GM21515 (cell line): Measurements from ENCODE around the gene KASH5.
"Not testable (repeated sequence)": the region's sequence is repeated elsewhere in the genome, so short reads cannot be mapped to it uniquely, and the experiment has no call there.

ENCODE experiments used
- ATAC-seq: cut with Tn5 transposase; IDR thresholded peaks from one replicate; pipeline ENCODE4 v1.9.1; 2021; ENCODE audit not compliant: unreplicated experiment

The KASH5 gene

DNA sequence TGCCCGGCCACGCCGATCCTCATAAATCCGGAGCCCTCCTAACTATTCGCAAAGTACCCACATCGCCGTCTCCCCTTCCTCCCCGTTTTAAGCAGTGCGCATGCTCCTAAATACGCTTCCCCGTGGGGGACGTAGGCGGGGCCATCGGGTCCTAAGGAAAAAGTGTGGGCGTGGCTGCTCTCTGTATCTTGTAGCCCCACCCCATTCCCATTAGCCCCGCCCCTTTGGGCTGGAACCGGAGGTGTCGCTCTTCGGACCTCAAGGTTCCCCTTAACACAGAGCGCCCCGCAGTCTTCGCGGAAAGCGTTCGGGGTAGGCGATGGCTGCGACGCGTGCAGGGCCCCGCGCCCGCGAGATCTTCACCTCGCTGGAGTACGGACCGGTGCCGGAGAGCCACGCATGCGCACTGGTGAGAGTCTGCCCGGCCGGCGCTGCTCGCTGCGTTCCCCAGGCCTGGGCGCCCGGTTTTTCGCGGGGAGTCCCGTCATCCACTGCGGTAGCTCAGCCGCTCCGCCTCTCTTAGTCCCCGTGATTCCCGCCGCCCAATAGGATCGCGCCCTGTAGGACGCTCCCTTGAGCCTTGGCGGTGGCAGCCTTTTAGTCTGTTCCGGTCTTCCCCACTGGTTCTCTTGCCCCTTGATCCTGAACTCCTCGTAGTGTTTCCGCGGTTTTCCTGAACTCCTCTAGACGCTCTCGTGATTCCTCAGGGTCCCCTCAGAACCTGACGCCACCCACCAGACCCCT lies 65.1 kb downstream of the KASH5 start, which contains the start of gene ALDH16A1:
Gene ALDH16A1 (plus strand): TSS at position 213 of the 744 bp plus-strand sequence. CDS start 107 bp downstream, at position 320.
- ATAC-seq: peak; percentile 72

DNA sequence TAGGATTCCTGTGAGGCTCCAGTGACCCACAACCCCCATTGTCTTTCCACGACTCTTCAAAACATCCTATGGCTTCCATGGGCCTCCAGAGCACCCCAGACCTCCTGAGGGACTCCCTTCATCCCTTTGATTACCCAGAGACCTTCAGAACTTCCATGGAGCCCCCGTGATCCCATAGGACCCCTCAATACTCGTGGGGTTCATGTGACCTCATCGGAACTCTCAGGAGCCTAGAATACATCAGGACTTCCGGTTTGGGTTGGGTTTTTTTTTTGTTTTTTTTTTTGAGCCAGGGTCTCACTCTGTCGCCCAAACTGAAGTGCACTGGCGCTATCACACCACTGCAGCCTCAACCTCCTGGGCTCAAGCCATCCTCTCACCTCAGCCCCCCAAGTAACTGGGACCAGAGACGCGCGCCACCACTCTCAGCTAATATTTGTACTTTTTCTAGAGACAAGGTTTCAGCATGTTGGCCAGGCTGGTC lies 65.8 kb downstream of the KASH5 start:
- no peak for ATAC-seq

DNA sequence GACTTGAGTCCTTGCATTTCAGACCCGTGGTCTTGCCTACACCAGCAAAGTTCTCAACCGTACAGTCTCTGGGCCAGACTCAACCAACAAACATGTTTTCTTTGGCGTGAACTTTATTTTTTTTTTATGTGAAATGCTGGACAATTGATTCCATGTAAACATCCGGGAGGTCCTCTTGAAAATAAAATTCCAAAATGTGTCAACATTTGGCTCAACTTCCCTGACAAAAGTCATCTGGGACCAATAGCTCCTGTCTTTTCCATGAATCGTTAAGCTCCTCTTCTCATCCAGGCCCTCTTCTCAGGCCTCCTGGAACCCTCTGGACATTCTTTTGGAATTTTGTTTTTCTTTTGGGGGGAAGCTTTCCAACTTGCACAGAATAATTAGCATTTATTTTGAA lies 67.7 kb downstream of the KASH5 start:
- no peak for ATAC-seq

DNA sequence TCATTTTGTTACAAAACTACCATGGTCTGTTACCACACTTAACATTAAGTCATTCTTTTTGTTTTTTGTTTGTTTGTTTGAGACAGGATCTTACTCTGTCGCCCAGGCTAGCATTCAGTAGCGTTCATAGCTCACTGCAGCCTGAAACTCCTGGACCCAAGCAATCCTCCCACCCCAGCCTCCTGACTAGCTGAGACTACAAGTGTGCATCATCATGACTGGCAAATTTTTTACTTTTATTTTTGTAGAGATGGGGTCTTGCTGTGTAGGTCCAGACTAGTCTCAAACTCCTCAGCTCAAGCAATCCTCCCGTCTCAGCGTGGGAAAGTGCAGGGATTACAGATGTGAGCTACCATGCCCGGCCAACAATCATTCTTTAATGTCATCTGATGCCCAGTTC lies 68.3 kb downstream of the KASH5 start:
- no peak for ATAC-seq

DNA sequence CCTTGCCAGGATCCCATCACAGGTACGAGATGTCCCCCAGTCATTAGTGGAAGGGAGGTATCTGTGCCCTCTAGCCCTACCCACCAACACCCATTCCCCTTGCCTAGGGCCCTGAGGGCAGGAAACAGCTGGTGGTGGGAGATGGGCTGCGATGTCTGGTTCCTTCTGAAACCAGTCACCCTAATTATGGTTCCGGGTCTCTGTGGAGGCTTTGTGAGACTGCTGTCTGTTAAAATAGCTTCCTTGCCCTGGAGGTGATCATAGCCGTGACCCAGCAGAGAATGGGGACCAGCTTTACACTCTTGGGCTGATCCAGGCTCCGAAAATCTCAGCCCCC lies 70.5 kb downstream of the KASH5 start:
- ATAC-seq: no peak

DNA sequence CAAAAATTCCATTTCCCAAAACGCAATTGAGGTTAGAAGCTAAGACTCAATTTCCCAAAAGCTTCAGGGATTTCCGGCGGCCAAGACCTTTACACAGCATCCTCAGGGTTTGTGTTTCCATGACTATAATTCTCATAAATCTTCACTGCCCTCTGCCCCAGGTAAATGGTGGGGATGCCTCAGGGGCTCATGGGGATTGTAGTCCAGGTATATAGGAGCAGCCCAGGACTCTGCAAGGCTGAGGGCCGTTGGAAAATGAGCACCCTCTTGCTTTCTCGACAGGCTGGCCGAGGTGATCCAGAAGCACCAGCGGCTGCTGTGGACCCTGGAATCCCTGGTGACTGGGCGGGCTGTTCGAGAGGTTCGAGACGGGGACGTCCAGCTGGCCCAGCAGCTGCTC lies 71.3 kb downstream of the KASH5 start:
- no peak for ATAC-seq

DNA sequence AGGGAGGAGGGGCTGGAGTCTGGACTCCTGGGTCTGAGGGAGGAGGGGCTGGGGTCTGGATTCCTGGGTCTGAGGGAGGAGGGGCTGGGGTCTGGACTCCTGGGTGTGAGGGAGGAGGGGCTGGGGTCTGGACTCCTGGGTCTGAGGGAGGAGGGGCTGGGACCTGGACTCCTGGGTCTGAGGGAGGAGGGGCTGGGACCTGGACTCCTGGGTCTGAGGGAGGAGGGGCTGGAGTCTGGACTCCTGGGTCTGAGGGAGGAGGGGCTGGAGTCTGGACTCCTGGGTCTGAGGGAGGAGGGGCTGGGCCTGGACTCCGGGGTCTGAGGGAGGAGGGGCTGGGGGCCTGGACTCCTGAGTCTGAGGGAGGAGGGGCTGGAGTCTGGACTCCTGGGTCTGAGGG lies 73.1 kb downstream of the KASH5 start:
- ATAC-seq: not testable (repeated sequence)

DNA sequence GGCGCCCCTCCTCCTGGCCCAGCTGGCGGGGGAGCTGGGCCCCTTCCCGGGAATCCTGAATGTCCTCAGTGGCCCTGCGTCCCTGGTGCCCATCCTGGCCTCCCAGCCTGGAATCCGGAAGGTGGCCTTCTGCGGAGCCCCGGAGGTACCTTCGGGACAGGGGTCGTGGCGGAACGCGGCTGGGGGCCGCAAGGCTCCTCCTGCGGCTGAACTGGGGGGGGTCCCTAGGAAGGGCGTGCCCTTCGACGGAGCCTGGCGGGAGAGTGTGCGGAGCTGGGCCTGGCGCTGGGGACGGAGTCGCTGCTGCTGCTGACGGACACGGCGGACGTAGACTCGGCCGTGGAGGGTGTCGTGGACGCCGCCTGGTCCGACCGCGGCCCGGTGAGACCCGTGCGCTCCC lies 73.6 kb downstream of the KASH5 start:
- ATAC-seq: no peak

DNA sequence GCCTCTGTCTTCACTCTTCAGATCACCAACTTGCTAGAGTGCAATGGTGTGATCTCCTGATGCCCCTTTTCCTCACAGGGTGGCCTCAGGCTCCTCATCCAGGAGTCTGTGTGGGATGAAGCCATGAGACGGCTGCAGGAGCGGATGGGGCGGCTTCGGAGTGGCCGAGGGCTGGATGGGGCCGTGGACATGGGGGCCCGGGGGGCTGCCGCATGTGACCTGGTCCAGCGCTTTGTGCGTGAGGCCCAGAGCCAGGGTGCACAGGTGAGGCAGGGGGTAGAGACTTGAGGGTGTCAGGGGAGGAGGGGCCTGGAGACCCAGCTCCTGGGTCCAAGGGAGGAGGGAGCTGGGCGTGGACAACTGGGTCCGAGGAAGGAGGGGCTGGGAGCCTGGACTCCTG lies 74.4 kb downstream of the KASH5 start:
- ATAC-seq: no peak

DNA sequence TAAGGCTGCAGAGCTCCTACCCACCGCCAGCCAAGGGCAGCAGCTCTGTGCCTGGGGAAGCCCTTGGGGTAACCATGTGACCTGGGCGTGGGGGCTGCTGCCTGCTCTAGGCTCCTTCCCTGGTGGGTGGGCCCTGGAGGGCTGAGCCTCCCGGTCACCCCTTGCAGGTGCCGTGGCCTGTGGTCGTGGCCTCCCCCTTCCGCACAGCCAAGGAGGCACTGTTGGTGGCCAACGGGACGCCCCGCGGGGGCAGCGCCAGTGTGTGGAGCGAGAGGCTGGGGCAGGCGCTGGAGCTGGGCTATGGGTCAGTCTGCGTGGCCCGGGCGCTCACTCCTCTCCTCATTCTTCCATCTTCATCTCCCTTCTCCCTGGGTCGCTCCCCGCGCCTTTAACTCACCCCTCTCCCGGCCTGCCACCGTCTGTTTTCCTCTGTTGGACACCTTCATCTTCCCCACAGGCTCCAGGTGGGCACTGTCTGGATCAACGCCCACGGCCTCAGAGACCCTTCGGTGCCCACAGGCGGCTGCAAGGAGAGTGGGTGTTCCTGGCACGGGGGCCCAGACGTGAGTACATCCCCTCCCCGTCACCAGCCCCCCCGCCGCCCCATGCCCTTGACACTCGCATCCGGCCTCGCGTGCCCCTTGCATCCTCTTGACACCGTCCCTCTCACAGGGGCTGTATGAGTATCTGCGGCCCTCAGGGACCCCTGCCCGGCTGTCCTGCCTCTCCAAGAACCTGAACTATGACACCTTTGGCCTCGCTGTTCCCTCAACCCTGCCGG lies 76.1 kb downstream of the KASH5 start:
- no peak for ATAC-seq

DNA sequence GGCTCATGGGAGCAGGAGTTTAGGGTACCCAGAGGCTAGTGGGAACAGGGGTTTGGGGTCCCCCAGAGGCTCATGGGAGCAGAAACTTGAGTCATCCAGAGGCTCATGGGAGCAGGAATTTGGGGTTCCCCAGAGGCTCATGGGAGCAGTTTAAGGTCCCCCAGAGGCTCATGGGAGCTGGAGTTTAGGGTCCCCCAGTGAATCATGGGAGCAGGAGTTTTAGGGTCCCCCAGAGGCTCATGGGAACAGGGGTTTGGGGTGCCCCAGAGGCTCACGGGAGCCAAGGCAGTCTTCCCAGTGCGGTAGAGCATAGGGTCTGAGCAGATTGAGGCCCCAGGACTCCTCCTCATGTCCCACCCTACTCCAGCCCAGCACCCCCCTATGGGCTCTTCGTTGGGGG lies 77.3 kb downstream of the KASH5 start:
- no peak for ATAC-seq
